Activated CD8-positive, alpha-beta memory T cell treated with anti-CD3 and anti-CD28 coated beads, Interleukin-2, amount 50 U/mL, for 24 hours (primary cell): ENCODE measurements around the gene SERPINF2.
"Not testable (repeated sequence)": the region's sequence is repeated elsewhere in the genome, so short reads cannot be mapped to it uniquely, and the experiment has no call there.

Experiments
- DNase-seq: peaks from one replicate; pipeline ENCODE4 v3.0.0-alpha.2; 2020; ENCODE audit errors: extremely low read depth

Gene SERPINF2

GRCh38 chr17:1762901-1763898 lies 20.5 kb downstream of the SERPINF2 start:
- DNase-seq: no peak

DNA sequence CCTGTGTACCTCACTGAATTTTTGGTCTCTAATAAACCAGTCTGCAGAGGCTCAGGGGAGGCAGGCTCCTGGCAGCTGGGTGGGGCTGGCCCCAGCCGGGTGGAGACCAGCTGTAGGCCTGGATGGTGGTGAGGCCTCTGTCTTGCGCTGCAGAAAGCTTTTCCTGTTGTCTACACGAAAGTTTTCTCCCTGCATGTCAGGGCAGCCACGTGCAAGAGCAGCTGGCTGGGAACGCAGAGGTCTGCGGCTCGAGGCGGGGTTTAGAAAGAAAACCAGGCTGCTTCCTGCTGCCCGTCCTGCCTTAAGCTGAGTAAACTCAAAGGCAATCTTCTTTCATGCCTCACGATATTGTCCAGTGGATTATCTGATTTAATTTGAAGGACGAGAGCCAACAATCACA lies 21.6 kb downstream of the SERPINF2 start:
- DNase-seq: no peak

DNA sequence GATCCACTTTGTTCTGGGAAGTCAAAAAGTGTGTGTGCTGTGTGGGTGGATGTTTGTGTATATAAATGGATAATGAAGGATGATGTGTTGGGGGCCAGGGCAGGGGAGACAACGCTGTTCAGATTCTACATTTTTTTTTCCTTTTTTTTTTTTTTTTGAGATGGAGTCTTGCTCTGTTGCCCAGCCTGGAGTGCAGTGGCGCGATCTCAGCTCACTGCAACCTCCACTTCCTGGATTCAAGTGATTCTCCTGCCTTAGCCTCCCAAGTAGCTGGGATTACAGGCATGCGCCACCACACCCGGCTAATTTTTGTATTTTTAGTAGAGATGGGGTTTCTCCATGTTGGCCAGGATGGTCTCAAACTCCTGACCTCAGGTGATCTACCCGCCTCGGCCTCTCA lies 22.0 kb downstream of the SERPINF2 start:
- not testable (repeated sequence) for DNase-seq

GRCh38 chr17:1765576-1765975 lies 22.9 kb downstream of the SERPINF2 start:
- DNase-seq: no peak

DNA sequence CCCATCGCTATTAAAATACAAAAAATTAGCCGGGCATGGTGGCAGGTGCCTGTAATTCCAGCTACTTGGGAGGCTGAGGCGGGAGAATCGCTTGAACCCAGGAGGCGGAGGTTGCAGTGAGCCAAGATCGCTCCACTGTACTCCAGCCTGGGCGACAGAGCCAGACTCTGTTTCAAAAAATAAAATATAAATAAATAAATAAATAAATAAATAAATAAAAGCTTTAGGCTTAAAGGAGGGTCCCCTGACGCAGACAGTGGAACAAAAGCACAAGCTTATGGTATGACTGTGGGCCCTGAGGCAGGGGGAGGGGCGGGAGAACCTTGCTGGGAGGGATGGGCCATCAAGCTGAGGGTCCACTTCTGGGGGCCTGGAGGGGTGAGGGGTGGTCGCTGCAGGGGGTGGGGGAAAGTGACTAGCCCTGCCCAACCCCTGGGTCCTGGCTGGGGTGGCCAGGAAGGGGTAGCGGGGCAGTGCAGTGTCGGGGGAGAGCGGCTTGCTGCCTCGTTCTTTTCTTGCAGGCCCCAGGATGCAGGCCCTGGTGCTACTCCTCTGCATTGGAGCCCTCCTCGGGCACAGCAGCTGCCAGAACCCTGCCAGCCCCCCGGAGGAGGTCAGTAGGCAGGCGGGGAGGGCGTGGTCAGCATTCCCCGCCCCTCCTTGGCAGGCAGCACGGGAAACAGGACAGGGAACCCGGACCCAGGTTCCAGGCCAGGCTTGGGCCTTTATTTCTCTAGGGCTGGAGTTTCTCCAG lies 23.9 kb downstream of the SERPINF2 start:
- no peak for DNase-seq

- no peak for DNase-seq
These were observed 24.7 kb downstream of the SERPINF2 start for GRCh38 chr17:1767358-1767757.

DNA sequence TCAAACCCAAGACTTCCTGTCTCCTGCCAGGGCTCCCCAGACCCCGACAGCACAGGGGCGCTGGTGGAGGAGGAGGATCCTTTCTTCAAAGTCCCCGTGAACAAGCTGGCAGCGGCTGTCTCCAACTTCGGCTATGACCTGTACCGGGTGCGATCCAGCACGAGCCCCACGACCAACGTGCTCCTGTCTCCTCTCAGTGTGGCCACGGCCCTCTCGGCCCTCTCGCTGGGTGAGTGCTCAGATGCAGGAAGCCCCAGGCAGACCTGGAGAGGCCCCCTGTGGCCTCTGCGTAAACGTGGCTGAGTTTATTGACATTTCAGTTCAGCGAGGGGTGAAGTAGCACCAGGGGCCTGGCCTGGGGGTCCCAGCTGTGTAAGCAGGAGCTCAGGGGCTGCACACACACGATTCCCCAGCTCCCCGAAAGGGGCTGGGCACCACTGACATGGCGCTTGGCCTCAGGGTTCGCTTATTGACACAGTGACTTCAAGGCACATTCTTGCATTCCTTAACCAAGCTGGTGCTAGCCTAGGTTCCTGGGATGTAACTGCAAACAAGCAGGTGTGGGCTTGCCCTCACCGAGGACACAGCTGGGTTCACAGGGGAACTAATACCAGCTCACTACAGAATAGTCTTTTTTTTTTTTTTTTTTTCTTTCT lies 27.3 kb downstream of the SERPINF2 start:
- no peak for DNase-seq

- not testable (repeated sequence) for DNase-seq
These were observed 30.5 kb downstream of the SERPINF2 start for GRCh38 chr17:1773000-1773695.

DNA sequence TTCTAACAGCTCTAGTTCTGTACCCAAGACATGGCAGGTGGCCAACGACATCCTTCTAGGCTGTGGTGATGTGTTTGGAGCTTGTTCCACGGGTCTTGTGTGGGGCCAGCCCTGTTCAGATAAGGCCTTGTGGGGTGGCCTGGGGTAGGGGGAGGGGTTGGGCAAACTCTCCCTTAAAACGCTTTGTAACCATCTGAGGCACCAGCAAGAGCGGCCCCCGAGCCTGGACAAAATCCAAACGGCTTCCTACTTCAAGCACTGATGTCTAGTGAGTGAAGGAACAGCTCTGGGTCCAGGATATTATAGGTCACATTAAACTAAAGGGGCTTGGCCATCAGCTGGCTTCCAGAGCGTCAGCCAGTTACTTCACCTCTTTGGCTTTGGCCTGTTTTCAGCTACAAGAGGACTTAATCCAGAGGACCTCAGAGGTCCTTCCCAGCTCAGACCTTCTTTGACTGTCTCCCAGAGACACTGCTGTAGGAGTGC lies 31.1 kb downstream of the SERPINF2 start:
- DNase-seq: no peak

- no peak for DNase-seq
These were observed 31.9 kb downstream of the SERPINF2 start for GRCh38 chr17:1774390-1775176.

- no peak for DNase-seq
These were observed 33.7 kb downstream of the SERPINF2 start for GRCh38 chr17:1776328-1776727.

GRCh38 chr17:1776857-1777256 lies 34.2 kb downstream of the SERPINF2 start:
- no peak for DNase-seq

- no peak for DNase-seq
These were observed 37.0 kb downstream of the SERPINF2 start for GRCh38 chr17:1779571-1780131.

- DNase-seq: no peak
These were observed 39.5 kb downstream of the SERPINF2 start for GRCh38 chr17:1782171-1782567.

DNA sequence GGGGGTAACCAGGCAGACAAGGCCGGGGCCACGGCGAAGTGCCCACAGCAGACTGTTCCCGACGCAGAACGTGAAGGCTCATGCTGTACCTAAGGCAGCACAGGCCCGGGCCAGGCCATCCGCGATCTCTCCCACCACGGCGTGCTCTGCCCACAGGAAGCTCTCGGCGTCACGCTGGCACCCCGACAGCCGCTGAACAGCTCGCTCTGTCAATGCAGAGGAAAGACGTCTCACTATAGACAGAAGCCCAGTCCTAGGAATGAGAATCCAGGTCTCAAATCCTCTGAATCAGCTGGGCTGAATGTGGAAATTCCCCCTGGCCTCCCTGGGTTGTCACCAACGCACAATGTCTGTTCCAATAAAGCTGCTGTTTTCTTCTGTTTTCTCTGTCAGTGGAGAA lies 40.6 kb downstream of the SERPINF2 start:
- DNase-seq: no peak

GRCh38 chr17:1783834-1784611 lies 41.4 kb downstream of the SERPINF2 start:
- DNase-seq: no peak

- no peak for DNase-seq
These were observed 43.3 kb downstream of the SERPINF2 start for GRCh38 chr17:1785930-1786329.

DNA sequence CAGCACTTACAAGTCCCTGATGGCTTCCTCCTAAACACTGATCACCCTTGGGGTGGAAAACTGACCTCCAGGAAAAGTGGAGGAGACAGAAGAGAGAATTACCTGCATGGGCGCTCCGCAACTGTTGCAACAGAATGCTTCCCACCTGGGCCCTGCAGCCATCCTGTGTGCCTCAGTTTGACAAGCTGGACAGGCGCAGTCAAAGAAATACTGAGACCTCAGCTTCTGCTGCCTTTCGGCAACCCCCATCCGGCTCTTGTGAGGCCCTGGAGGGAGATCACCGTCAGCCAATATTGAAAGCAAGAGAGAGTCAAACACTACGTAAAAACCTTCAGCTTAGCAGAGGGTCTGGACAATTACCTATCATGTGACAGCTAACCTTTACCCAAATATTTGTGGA lies 44.0 kb downstream of the SERPINF2 start:
- no peak for DNase-seq

DNA sequence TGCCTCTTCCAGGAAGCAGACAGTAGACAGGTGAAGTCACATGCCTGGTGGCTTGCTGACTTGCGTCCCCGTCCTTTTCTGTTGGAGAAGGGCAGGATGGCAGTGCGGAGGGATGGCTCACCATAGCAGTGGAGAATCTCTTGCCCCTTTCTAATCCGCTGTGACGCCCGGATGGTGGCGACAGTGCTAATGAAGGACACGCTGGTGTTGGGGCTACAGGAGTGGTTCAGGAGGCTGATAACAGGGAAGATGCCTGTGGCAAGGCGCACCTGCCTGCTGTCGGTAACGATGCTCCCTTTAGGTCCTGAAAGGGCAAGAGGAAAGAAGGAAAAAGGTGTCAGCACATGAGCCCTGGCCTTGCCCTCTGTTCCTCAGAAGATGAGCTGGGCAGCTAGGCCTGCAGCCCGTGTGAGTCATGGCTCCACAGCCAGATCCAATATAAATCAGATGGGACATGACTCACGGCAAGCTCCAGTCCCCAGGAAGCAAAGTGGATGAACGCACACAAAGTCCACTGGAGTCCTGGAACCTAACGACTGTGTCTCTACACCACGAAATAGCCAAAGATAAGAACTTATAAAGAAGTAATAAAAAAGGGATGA lies 44.7 kb downstream of the SERPINF2 start:
- DNase-seq: no peak
